Activated CD8-positive, alpha-beta memory T cell treated with anti-CD3 and anti-CD28 coated beads, Interleukin-2, amount 50 U/mL, for 1 hour (primary cell): ENCODE data around the gene WDR83.
"Not testable (repeated sequence)": the region's sequence is repeated elsewhere in the genome, so short reads cannot be mapped to it uniquely, and the experiment has no call there.

Experiments used
- DNase-seq: peaks from one replicate; pipeline ENCODE4 v3.0.0-alpha.2; 2020; ENCODE audit errors: extremely low read depth

Gene WDR83

GRCh38 chr19:12685831-12686230 is 19.2 kb downstream of the WDR83 start:
- no peak for DNase-seq

- DNase-seq = no peak
Observed at GRCh38 chr19:12687496-12688196, 21.0 kb downstream of the WDR83 start, which contains the start of gene GNG14. Gene GNG14, plus strand, starts transcription at chr19:12687998. Its CDS starts 51 bp downstream, at chr19:12688049.

- DNase-seq = no peak
Observed at GRCh38 chr19:12689012-12689411, 22.4 kb downstream of the WDR83 start.

GRCh38 chr19:12689581-12690216 is 23.1 kb downstream of the WDR83 start:
- no peak for DNase-seq

- no peak for DNase-seq
Observed at GRCh38 chr19:12692960-12693359, 26.4 kb downstream of the WDR83 start.

- no peak for DNase-seq
Observed at GRCh38 chr19:12694641-12695040, 28.0 kb downstream of the WDR83 start.

GRCh38 chr19:12695096-12695495 is 28.5 kb downstream of the WDR83 start:
- no peak for DNase-seq

- no peak for DNase-seq
Observed at GRCh38 chr19:12695514-12695913, 28.9 kb downstream of the WDR83 start.

GRCh38 chr19:12695997-12696365 is 29.4 kb downstream of the WDR83 start:
- no peak for DNase-seq

- peak; percentile 86 for DNase-seq
Observed at GRCh38 chr19:12696366-12697335, 30.0 kb downstream of the WDR83 start, which contains the start of gene FBXW9. Gene FBXW9, minus strand, starts transcription at chr19:12696631. Its CDS starts 50 bp downstream, at chr19:12696581.

GRCh38 chr19:12697425-12697824 is 30.8 kb downstream of the WDR83 start:
- not testable (repeated sequence) for DNase-seq

GRCh38 chr19:12698138-12698537 is 31.5 kb downstream of the WDR83 start:
- DNase-seq = no peak

- no peak for DNase-seq
Observed at GRCh38 chr19:12701596-12702282, 35.1 kb downstream of the WDR83 start.

- DNase-seq = no peak
Observed at GRCh38 chr19:12703046-12703445, 36.4 kb downstream of the WDR83 start.

GRCh38 chr19:12705169-12705568 is 38.6 kb downstream of the WDR83 start:
- DNase-seq = no peak

GRCh38 chr19:12705654-12706331 is 39.2 kb downstream of the WDR83 start:
- no peak for DNase-seq

- no peak for DNase-seq
Observed at GRCh38 chr19:12706332-12706718, 39.7 kb downstream of the WDR83 start.

GRCh38 chr19:12708641-12709040 is 42.0 kb downstream of the WDR83 start:
- no peak for DNase-seq

GRCh38 chr19:12711187-12711586 is 44.6 kb downstream of the WDR83 start:
- no peak for DNase-seq

GRCh38 chr19:12712077-12712476 is 45.5 kb downstream of the WDR83 start:
- DNase-seq = not testable (repeated sequence)

- DNase-seq = not testable (repeated sequence)
Observed at GRCh38 chr19:12713304-12713703, 46.7 kb downstream of the WDR83 start.
